Embryonic facial prominence (tissue), 1 donor: ENCODE measurements around the gene VWF.
"Not testable (repeated sequence)": the region's sequence is repeated elsewhere in the genome, so short reads cannot be mapped to it uniquely, and the experiment has no call there.

Source experiments
- DNase-seq: peaks from one replicate; pipeline ENCODE4 v3.0.0-alpha.2; 2016; ENCODE audit errors: extremely low spot score

The VWF gene

DNA sequence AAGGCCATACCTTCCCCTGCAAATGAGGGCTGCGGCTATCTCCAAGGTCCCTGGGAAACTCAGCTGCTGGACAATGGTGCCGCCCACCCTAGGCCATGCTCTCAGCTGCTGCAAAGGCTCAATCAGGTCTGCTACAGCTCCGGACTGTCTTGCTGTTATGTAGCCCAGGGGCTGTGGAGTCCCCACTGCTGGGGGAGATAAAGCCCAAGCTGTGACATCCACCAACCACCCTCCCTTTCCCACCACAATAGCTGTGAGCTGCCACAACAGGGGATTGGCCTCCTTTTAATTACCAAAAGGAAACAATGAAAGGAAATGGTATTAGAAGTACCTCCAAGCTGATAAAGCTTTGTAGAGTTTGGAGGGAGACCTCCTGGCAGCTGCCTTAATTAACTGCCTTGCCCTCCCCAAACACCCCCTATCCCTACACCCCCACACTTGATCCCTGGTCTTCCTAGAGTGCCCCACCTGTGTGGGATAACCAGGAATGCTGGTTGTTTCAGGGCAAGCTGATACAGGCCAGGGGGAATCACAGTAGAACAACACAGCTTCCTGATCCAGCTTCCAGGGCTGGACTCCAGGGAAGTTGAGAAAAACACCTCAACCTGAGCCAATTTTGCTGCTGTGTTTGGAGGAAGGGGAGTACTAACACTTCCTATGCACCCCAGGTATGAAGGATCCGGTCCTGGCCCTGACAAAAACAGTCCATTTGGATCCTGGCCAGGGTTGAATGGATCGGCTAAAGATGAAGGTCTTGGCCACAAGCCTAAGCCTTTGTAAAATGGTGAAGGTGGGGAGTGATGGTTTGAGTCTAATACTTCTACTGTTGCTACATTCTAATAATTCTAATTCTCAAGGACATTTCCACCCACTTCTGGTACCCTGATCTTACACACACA is at the start of gene VWF:
Gene VWF (minus strand): TSS at position 260 of the 899 bp plus-strand sequence. CDS start 1,474 bp downstream, outside the sequence.
- no peak for DNase-seq

DNA sequence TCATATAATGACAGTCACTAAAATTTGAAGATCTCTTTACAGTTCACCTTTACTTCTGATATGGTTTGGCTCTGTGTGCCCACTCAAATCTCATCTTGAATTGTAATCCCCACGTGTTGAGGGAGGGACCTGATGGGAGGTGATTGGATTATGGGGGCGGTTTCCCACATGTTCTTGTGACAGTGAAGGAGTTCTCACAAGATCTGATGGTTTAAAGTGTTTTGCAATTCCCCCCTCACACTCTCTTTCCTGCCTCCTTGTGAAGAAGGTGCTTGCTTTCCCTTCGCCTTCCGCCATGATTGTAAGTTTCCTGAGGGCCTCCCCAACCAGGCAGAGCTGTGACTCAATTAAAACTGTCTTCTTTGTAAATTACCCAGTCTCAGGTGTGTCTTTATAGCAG is 48.4 kb upstream of the VWF start:
- DNase-seq: no peak

DNA sequence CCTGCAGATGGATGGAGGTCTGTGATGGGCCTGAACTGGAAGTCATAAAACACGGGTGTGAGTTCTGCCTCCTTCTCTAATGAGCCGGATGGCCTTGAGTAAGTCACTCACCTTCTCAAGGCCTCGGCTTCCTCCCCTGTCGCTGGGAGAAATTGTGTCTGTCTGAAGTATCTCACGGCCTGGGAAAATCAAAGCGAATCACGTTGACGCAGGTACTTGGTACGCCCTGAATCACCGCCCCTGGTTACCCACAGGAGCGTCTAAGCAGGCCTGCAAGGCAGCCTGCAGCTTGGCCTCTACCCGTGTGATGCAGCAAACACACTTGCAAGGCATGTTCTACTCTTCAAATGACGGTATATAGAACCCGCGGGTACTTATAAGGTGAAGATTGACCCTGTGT is 47.6 kb upstream of the VWF start:
- DNase-seq: no peak

DNA sequence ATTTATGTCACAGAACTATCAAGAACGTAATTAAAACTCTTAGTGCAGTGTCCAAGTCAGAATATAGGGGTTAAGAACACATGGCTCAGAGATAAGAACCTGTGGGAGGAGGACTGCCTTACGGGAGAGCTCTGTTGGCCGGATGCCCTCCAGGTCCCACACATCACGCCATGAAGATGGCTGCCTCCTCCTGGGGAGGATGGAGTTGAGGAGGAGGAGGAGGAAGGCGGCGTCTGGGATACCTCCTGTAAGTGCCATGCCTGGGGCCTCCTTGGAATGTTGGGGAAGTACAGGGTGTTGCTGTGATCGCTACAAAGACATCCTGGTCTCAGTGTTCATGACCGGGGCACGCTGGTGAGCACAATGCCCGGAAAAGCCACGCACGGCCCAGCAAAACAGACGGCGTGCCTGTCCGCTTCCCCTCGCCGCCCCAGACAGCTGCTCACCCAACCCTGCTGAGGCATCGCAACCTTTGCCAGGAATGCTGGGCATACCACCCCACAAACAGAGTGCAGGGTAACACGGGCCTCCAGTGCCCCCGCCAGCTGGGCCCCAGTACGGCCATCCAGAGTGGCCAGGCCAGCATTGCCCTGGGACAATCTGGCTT is 47.0 kb upstream of the VWF start:
- DNase-seq: no peak

DNA sequence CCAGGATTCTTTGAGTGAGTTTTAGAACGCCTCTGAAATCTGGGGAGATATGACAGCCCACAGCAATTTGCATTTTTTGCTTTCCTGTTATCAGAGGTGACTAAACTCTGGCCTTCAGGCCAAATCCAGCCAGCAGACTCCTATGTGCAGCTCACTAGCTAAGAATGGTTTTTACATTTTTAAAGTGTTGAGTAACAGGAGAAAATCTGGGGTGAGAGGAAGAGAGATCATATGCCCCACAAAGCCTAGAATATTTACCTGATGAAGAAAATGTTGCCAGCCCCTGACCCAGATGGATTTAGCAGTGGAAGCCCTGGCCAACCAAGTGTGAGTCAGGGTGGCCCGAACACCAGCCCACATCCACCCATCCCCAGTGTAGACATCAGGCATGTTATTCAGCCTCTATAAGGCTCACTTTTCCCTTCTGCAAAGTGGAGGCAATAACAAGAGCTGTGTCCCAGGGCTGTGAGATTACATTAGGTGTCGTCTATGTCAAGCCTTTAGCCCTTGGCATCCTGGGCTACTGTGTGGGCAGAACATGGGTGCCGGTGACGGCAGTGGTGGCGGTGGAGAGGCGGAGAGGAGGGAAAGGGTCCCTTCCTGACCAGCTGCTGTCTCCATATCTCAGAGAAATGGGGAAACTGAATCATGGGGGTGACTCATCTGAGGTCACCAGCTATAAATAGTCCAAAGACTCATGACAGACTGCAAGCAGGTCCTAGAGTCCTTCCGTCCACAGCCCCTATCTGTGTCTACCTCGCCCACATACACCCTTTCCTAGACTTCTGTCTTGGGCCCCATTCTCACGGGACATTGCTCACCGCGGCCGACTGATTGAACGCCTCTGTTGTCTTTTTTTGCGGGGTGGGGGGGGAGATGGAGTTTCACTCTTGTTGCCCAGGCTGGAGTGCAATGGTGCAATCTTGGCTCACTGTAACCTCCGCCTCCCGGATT is 43.1 kb upstream of the VWF start:
- DNase-seq: no peak

DNA sequence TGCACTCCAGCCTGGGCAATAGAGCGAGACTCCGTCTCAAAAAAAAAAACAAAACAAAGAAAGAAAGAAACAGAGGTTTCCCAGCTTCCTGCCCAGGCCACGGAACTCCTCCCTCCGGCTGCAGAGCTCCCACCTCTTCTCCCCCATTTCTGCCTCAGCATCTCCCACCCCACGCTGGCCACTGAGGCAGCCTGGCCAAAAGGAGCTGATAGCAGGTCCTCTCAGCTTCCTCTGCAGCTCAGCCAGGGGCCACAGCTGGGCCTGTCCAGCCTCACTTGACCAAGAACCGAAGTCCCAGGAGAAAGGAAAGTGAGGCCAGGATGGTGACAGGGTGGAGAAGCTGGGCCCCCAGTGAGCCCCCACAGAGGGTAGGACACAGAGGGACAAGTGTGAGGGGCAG is 42.3 kb upstream of the VWF start:
- DNase-seq: no peak

DNA sequence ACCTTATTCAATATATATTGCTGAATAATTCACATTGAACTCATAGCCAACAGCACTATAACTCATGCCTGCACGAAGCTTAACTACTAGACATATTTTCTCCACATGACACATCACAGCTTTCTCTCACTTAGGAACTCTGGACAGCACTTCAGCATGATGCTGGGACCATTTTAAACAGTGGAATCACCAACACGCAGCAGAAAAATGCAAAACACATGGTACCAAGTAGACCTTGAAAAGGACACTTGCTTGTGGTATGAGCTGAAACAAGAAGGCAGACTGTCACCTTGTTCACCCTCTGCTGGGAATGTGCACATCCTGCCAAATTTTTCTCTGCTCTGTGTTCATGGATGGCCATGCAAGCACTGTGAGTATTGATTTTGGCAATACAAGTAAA is 40.9 kb upstream of the VWF start:
- DNase-seq: no peak

DNA sequence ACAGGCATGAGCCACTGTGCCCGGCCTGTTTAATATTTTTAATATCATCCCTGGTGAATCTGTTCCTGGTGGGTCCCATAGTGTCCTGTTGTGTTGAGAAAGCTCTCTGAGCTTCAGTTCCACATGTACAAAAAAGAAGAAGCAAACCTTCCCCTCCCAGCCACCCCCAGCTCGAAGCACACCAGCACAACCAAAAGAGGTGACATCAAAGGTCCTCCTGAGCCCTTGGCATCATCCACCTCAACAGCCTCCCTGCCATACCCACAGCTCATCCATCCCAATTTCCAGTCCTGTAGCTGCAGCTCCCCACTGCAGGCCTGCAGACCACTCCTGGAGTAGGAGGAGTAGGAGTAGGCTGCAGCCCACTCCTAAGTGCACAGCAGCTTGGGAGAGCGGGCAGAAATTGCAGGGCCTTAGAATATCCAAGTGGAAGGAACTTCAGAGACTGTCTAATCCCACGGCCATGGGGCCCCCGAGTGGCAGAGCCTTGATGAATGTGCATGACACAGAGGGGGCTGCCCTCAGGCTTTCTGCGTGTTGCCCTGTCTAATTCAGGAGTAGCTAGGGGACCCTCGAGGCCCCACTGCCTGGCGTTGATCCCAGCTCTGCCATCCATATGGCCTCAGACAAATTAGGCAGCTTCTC is 39.1 kb upstream of the VWF start:
- no peak for DNase-seq

DNA sequence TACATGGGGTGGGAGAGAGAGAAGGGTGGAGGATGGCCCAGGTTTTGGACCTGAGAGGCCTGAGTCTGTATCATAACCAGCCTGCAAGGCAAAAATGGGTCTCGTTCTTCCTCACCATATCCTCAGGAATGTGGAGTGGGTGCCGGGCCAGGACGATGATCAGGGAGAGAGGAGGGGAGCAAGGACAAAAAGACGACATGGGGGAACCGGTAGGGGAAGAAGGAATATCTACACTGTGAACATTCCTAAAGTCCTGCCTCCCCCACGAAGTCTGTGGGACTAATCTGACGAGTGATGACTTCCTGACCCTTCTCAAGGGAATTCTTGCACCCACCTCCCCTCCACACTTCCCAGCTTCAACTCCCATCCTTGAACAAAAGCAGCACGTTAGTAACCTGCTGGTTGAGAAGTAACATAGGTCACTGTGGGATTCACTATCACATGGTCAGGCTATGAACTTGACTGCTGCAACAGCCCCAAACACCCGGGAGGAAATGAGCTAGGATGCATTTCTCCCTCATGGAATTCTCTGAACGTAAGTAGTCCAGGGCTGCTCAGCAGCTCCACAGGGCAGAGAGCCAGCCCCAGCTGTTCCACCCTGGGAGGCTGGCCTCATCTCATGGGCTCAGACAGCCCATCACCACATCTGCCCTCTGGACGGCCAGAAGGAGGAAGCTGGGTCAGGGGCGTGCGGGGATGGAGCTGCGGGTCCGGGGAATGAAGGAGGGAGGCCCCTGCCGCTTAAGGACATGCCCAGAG is 36.8 kb upstream of the VWF start:
- no peak for DNase-seq

DNA sequence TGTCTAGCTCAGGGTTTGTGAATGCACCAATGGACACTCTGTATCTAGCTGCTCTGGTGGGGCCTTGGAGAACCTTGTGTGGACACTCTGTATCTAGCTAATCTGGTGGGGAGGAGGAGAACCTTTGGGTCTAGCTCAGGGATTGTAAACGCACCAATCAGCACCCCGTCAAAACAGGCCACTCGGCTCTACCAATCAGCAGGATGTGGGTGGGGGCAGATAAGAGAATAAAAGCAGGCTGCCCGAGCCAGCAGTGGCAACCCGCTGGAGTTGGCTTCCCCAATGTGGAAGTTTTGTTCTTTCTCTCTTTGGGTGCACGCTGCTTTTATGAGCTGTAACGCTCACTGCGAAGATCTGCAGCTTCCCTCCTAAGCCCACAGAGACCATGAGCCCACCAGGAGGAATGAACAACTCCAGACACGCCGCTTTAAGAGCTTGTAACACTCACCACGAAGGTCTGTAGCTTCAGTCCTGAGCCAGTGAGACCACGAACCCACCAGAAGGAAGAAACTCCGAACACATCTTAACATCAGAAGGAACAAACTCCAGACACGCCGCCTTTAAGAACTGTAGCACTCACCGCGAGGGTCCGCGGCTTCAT is 35.7 kb upstream of the VWF start:
- DNase-seq: not testable (repeated sequence)

DNA sequence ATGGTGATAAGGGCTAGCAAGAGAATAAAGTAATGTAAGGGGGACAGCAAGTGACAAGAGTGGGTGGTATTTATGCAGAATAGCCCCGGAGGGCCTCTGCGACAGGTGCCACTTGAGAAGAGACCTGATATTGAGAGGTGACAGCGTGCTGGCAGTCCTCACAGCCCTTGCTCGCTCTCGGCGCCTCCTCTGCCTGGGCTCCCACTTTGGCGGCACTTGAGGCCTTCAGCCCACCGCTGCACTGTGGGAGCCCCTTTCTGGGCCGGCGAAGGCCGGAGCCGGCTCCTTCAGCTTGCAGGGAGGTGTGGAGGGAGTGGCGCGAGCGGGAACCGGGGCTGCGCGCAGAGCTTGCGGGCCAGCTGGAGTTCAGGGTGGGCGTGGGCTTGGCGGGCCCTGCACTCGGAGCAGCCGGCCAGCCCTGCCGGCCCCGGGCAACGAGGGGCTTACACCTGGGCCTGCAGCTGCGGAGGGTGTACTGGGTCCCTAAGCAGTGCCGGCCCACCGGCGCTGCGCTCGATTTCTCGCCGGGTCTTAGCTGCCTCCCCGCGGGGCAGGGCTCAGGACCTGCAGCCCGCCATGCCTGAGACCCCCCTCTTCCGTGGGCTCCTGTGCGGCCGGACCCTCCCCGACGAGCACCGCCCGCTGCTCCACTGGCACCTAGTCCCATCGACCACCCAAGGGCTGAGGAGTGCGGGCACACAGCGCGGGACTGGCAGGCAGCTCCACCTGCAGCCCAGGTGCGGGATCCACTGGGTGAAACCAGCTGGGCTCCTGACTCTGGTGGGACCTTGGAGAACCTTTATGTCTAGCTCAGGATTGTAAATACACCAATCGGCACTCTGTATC is 34.9 kb upstream of the VWF start:
- not testable (repeated sequence) for DNase-seq

DNA sequence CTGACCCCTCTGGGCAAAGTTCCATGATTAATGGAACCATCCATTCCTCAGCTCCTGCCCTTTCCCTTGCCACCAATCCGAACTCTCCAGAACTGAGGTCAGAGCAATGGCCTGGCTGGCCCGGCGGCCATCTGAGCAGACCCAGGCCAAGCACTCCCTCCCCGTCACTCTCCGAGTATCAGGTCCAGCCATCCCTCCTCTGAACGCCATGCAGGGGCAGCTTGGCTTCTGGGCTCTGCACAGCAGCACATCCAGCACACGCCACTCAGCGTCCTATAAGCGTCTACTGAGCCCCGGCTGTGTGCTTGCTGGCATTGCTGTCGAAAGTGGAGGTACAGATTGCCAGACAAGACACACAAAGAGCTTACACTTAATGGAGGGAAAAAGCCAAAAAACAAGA is 34.3 kb upstream of the VWF start:
- DNase-seq: no peak

DNA sequence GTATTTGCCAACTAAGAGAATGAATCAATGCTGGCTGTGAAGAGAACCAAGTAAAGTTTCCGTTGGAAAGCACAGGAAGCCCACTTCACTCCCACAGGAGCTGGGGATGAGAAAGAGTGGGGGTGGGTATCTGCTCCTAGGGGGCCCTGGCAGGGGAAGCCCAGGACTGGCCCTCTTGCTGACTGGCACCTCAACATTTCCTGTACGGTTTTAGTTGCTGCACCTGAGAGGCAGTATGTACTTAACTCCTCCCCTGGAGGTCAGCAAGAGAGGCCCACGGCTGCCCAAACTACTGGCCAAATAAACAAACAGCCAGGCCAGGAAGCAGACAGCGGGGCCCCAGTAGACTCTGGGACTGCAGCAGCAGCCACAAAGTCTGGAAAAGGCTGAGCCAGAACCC is 33.8 kb upstream of the VWF start:
- DNase-seq: no peak

DNA sequence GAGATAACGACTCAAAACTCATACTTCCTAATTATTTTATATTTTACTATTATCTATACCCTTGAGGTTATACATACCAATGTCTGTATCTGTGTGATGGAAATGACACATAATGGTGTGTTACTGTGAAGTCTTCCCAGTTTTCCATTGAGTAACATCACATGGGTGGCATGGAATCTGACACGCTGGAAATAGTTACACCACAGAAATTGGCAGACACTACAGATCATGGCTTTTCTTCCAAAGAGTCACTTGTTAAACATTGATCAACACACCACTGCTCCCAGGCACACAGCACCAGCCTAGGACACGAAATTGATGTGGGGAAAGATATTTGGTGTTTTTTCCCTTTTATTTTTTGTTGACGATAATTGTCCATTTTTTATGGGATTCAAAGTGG is 33.0 kb upstream of the VWF start:
- DNase-seq: no peak

DNA sequence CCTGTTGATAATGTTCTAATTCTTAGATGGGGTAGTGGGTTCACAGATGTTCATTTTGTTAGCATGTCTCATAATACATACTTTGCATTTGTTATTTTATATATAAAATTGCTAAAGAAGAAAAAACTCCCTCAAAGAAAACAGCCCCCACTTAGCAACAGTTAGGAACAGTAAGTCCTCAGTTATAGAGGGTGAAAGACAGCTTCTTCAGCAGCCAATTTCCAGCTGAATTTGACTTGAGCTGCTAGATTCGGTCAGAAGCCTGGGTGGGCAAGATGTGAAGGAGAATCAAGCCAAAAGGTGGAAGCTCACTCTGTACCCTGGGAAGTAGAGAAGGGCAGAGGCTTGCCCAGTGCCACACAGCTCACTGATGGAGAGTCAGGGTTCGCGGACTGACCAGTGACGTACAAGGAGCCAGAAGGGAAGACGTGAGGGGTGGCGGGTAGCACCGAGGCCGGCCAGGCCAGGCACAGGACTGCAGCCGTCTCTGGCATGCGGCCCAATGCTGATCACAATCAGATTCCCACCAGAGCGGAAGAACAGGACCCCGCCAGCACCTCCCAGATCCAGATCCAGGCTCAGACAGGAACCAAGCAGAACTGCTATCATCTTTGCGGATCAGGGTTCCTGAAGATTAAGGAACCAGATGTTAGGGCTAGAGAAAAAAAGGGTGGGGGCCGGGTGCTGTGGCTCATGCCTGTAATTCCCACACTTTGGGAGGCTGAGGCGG is 30.4 kb upstream of the VWF start:
- no peak for DNase-seq

DNA sequence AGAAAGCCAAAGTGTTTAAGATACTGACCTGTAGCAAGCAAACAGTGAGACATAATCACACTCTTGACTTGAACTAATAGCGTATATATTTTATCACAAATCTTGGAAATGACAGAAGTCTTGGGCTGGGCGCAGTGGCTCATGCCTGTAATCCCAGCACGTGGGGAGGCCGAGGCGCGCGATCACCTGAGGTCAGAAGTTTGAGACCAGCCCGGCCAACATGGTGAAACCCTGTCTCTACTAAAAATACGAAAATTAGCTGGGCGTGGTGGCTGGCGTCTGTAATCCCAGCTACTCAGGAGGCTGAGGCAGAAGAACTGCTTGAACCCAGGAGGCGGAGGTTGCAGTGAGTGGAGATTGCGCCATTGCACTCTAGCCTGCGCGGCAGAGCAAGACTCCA is 24.3 kb upstream of the VWF start:
- DNase-seq: not testable (repeated sequence)

DNA sequence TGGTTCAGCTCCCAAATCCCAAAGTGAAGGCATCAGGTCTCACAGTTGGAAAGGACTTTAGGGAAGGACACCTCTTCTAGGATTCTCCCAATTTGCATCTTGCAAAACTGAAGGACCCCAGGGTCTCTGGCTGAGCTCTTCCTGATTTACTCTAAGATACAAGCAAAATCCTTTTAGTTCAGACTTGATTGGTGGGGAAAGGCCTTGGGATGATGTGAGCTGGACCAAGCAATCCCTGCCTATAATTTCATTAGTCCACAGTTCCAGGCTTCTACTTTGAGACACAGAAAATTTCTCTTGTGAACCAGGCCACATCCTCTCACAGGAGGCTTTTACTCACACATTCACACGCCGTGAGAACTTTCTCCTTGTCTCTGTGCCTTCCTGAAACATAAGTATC is 23.6 kb upstream of the VWF start:
- DNase-seq: no peak

DNA sequence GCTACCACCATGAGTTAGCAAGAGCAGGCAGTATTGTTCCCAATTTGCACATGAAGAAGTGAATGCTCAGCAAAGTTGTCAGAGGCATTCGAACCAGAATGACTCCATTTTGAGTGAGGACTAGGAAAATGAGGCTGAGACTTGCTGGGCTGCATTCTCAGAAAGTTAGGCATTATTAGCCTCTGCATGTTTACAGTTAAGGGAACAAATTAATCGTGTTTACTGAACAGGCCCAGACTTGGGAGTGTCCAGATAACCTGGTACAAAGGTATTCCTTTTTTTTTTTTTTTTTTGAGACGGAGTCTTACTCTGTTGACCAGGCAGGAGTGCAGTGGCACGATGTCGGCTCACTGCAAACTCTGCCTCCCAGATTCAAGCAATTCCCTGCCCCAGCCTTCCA is 22.5 kb upstream of the VWF start:
- DNase-seq: no peak

DNA sequence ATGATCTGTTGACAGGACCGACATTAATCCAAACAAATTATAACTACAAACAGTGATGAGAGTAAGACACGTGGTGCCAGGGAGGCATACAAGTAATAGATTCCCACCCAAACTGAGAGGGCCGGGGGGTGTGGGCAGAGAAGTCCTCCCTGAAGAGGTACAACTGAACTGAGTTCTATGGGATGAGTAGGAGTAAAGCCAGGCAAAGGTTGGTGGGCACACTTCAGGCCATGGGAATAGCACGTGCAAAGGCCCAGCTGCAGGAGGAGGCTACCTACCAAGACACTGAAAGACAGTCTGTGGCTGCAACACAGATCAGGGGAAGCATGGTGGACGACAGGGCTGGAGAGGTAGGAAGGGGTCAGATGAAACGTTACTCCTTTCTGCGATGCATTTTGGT is 22.0 kb upstream of the VWF start:
- no peak for DNase-seq
